ENCODE results near the gene DEGS2.

The DEGS2 gene

DNA sequence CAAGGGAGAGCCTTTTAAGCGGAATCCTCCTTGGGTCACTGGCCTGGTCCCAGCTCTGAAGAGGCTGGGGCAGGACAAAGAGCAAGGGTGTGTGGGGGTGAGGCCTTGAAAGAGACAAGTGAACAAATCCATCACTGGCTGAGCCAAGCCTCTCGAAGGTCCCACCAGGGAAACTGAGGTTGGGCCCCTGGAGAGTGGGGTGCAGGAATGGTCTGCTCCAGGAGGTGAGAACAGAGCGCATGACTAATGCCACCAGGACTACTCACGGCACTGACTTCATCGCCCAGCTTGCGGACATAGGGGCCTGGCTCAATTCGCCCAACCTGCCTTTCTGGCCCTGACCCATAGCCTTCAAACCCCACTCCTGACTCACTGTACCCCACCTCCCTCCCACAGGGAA, 19.2 kb upstream of the DEGS2 start:
- Mint-ChIP-seq H3K27me3 (ENCODE audit: low read depth) (peaks cover 1% of the 10 kb centered on the region), H3K27ac (no peak overlapping the region), H3K4me1 (no peaks in the 10 kb centered on the region), H3K4me3 (no peak overlapping the region), H3K36me3 (ENCODE audit: low read depth) (peaks cover 3% of the 10 kb centered on the region), H3K9me3 (no peaks in the 10 kb centered on the region)
- TF ChIP-seq, protein P1, sequence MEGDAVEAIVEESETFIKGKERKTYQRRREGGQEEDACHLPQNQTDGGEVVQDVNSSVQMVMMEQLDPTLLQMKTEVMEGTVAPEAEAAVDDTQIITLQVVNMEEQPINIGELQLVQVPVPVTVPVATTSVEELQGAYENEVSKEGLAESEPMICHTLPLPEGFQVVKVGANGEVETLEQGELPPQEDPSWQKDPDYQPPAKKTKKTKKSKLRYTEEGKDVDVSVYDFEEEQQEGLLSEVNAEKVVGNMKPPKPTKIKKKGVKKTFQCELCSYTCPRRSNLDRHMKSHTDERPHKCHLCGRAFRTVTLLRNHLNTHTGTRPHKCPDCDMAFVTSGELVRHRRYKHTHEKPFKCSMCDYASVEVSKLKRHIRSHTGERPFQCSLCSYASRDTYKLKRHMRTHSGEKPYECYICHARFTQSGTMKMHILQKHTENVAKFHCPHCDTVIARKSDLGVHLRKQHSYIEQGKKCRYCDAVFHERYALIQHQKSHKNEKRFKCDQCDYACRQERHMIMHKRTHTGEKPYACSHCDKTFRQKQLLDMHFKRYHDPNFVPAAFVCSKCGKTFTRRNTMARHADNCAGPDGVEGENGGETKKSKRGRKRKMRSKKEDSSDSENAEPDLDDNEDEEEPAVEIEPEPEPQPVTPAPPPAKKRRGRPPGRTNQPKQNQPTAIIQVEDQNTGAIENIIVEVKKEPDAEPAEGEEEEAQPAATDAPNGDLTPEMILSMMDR (IDR thresholded peaks at IDR 0.05; ENCODE audit: unreplicated experiment in 3 of 3), result no peak

DNA sequence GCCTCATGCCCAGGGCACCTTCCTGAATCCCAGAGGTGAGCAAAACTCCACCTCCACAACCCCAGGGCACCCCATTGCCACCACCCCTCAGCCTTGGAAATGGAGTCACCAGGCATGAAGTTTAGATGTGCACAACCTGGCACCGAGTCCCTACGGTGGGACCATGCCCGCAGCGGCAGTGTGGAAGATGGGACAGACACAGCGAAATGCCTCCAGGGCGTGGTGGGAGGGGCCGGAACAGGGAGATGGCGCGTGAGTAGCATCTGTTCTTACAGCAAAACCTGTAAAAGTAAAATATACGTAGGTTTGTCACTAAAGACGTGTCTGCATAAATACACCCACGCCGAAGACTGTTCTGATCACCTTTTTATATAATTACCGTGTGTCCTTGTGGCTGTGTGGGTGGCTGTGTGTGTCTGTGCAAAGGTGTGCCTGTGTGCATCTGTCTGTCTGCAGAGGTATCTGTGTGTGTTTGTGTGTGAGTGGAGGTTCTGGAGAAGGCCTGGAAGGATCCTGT, 17.4 kb upstream of the DEGS2 start:
- Mint-ChIP-seq H3K27ac (no peak overlapping the region), H3K9me3 (no peaks in the 10 kb centered on the region), H3K4me1 (no peaks in the 10 kb centered on the region), H3K36me3 (ENCODE audit: low read depth) (no peaks in the 10 kb centered on the region), H3K27me3 (ENCODE audit: low read depth) (peaks cover 6% of the 10 kb centered on the region), H3K4me3 (no peak overlapping the region)
- TF ChIP-seq, protein P1 (IDR thresholded peaks at IDR 0.05; ENCODE audit: unreplicated experiment in 3 of 3), result no peak

DNA sequence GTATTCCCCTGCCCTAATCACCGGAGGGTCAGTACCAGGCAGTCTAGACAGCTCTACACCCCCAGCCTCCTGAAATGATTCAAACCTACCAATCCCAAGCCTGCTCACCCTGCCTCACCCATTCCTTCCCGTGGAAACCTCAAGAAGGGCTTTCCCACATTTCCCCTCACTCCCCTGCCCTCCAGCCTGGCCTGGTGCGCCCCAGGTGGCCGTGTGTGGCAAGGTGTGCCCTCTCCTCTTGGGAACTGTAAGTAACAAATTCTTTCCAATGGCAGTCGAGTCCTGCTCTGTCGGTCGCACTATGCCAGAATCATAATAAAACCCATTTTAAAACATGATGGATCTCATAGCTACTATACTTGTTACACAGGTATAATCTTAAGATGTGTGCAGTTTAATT, 13.9 kb upstream of the DEGS2 start:
- TF ChIP-seq, protein P1 (IDR thresholded peaks at IDR 0.05; ENCODE audit: unreplicated experiment in 3 of 3), result no peak
- Mint-ChIP-seq H3K4me1 (no peaks in the 10 kb centered on the region), H3K27me3 (ENCODE audit: low read depth) (peaks cover 6% of the 10 kb centered on the region), H3K36me3 (ENCODE audit: low read depth) (no peaks in the 10 kb centered on the region), H3K27ac (no peak overlapping the region), H3K9me3 (no peaks in the 10 kb centered on the region), H3K4me3 (no peak overlapping the region)

DNA sequence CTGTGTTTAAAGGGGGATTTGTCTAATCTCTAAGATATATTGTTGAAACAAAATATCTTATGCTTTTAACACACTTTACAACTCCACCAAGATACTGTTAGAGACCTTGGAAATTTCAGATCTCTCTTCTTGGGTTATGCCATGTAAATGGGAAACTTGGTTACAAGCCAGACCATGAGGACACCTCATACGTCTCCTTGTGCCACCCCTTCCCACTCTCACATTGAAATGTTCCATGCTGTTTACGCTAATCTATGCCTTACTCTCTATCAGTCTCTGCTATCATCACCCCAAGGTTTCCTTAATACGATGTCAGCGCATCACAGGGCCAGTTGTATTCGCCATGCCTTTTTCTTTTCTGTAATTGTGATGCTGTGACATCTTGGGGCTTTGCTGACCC, 13.4 kb upstream of the DEGS2 start:
- TF ChIP-seq, protein P1 (IDR thresholded peaks at IDR 0.05; ENCODE audit: unreplicated experiment in 3 of 3), result no peak
- Mint-ChIP-seq H3K27me3 (ENCODE audit: low read depth) (peaks cover 6% of the 10 kb centered on the region), H3K36me3 (ENCODE audit: low read depth) (no peaks in the 10 kb centered on the region), H3K4me1 (no peaks in the 10 kb centered on the region), H3K9me3 (no peaks in the 10 kb centered on the region), H3K27ac (no peak overlapping the region), H3K4me3 (no peak overlapping the region)

DNA sequence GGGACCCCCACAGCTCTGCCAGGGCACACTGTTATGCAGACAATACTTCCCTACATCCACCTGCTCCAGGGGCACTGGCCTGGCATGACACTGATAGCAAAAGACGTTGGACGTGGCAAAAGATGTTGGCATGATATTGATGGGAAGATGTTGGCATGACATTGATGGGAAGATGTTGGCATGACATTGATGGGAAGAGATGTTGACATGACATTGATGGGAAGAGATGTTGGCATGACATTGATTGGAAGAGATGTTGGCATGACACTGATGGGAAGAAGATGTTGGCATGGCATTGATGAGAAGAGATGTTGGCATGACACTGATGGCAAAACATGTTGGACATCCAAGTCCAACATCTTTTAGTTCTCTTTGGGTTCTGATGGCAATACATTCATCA, 11.4 kb upstream of the DEGS2 start:
- TF ChIP-seq, protein P1 (IDR thresholded peaks at IDR 0.05; ENCODE audit: unreplicated experiment in 3 of 3), result no peak
- H3K27ac Mint-ChIP-seq, result no peak overlapping the region
- H3K4me3 Mint-ChIP-seq, result no peak overlapping the region
- H3K4me1 Mint-ChIP-seq, result peaks cover 5% of the 10 kb centered on the region
- no peaks in the 10 kb centered on the region for H3K9me3 Mint-ChIP-seq
- H3K27me3 Mint-ChIP-seq (ENCODE audit: low read depth), result peaks cover 16% of the 10 kb centered on the region
- no peaks in the 10 kb centered on the region for H3K36me3 Mint-ChIP-seq (ENCODE audit: low read depth)

DNA sequence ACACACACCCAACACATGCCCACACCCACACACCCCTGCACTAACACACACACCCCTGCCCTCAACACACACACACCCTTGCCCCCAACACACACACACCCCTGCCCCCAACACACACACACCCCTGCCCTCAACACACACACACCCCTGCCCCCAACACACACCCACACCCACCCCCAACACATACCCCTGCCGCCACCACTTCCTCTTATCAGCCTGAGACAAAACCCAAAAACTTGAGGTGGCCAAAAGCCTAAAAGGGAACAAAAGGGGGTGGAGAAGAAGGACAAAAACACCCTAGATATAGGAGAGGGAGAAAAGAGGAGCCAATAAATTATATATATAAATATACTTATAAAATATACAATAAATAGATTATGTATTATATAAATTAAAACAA, 9.1 kb upstream of the DEGS2 start:
- TF ChIP-seq, protein P1 (IDR thresholded peaks at IDR 0.05; ENCODE audit: unreplicated experiment in 3 of 3), result no peak
- H3K27me3 Mint-ChIP-seq (ENCODE audit: low read depth), result peaks cover 20% of the 10 kb centered on the region
- no peaks in the 10 kb centered on the region for H3K9me3 Mint-ChIP-seq
- no peaks in the 10 kb centered on the region for H3K36me3 Mint-ChIP-seq (ENCODE audit: low read depth)
- no peak overlapping the region for H3K4me3 Mint-ChIP-seq
- no peak overlapping the region for H3K27ac Mint-ChIP-seq
- peaks cover 11% of the 10 kb centered on the region for H3K4me1 Mint-ChIP-seq

Measured in nephron (organoid).